ENCODE measurements around the gene CCDC148.

CCDC148 gene

DNA sequence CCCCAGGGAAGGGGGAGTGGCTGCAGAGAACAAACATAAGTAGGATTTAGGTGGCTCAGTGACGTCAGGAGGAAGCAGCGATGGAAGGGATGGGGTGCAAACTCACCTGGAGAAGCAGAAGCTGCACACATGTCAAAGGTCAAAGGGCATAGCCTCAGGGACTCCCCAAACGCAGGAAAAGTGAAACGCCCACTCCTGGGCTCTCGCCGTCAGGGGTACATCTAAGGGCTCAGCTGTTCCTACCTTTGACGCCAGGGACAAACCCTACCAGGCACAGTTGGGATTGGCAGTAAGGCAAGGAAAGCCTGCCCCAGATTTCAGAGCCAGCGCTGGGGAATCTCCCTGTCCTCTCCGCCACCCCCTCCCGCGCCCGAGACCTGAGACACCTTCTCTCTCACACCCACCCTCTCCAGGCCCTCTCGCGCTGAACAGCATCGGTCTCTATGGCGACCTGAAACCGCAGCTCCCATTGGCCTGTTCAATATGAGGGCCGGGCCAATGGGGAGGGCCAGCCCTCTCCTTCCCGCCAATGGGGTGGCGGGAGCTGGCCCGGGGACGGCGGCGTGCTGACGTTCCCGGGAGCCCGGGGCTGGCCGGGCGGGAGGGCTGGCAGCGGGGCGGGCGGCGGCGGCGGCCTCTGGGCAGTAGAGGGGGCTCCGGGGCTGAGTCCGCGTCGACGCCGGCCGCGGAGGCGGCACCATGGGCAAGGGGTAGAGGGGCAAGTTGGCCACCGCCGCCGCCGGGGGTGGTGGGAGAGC is at the start of gene CCDC148, which contains the start of gene PKP4:
CCDC148 (minus strand) TSS at position 445 of the 758 bp plus-strand sequence; CDS start at position 131, 314 bp downstream.
PKP4 (plus strand) TSS at position 644 of the 758 bp plus-strand sequence. CDS start 76,233 bp downstream, outside the sequence.
- FAIRE-seq, result peak; percentile 43
- TF ChIP-seq POLR2A (IDR thresholded peaks at IDR 0.05; ENCODE audit: low read depth, low read length), result peak; percentile 36
- peak; percentile 85 for DNase-seq (ENCODE audit: insufficient read length, low spot score)

DNA sequence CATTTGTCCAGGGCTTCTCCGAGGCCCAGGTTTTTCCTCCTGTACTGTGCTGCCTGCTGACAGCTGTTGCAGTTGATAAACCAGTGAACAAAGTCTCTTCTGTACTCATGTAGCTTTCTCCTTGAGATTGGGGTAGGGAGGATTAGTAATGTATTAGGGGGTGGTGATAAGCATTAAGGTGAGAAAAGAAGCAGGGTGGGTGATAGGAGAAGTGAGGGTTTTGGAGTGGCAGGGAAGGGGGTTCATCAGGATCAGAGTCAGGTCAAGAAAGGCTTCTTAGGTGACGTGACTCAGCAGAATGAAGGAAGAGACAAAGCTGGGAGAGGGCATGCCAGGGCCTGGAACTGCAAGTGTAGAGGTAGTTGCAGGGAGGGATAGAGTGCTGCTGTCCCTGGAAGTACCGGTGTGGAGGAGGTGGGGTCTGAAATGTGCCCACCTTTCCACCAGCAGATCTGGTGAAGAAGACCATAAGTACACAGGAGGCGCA is 48.9 kb upstream of the CCDC148 start:
- TF ChIP-seq POLR2A (IDR thresholded peaks at IDR 0.05; ENCODE audit: low read depth, low read length), result no peak
- no peak for DNase-seq (ENCODE audit: insufficient read length, low spot score)
- FAIRE-seq, result peak; percentile 23

DNA sequence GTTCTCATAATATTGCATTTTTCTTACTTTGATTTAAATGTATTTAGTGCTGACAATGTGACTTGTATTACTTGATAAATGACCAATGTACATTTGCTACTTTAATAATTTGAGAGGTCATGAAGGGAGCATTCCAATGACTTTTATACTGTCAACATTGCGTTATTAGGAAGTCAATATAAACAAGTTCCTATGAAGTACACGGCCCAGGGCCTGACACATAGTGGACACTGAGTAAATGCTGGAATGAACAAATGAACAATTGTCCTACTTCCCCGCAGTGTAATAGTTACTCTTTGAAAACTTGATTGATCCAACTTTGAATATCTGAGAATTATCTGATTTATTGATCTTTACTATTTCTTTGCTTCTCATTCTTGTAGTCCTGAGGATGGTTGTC is 47.5 kb upstream of the CCDC148 start:
- FAIRE-seq (no peak), DNase-seq (ENCODE audit: insufficient read length, low spot score) (no peak)
- TF ChIP-seq POLR2A (IDR thresholded peaks at IDR 0.05; ENCODE audit: low read depth, low read length), result no peak

- peak; percentile 21 for DNase-seq (ENCODE audit: insufficient read length, low spot score)
- peak; percentile 67 for FAIRE-seq
- TF ChIP-seq POLR2A (IDR thresholded peaks at IDR 0.05; ENCODE audit: low read depth, low read length), result no peak
Observed at GRCh38 chr2:158502974-158503373, 46.4 kb upstream of the CCDC148 start.

DNA sequence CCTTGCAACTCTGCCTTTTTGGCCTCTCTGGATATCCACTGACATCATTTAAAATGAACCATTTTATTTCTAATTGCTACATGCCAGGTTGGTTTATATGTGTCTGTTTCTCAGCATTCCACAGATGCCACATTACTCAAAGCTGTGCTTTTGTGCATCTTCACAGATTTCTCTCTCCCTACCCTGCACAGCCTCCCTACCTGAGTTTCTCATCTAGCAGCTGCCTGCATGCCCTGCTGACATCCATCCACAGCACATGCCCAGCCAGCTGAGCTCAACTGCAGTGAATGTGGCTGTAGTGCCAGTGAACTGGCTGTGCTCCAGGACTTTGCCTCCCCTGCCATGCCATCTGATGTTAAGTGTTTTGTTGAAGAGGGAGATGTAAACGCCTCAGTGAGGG is 44.7 kb upstream of the CCDC148 start:
- FAIRE-seq (peak; percentile 84), DNase-seq (ENCODE audit: insufficient read length, low spot score) (no peak)
- no peak for TF ChIP-seq POLR2A (IDR thresholded peaks at IDR 0.05; ENCODE audit: low read depth, low read length)

- DNase-seq (ENCODE audit: insufficient read length, low spot score) (no peak), FAIRE-seq (no peak)
- no peak for TF ChIP-seq POLR2A (IDR thresholded peaks at IDR 0.05; ENCODE audit: low read depth, low read length)
Observed at GRCh38 chr2:158500333-158500732, 43.8 kb upstream of the CCDC148 start.

DNA sequence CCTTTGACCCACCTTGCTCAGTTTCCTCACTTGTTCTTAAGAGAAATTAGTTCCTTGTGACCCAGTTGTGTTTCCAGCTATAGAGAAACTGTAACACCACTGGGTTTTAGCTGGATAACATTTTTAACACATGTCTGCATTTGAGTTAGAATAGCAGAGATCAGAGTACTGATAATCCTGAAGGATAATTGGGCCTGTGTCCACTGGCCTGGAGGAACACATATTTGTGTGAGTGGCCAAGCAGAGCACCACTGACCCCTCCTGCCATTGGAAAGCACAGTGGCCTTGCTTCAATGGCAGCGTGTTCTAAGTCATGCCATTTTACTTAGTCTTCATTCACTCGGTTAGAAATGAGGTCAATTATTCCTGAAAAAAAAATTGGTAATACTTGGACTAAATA is 42.8 kb upstream of the CCDC148 start:
- FAIRE-seq (no peak), DNase-seq (ENCODE audit: insufficient read length, low spot score) (no peak)
- TF ChIP-seq POLR2A (IDR thresholded peaks at IDR 0.05; ENCODE audit: low read depth, low read length), result no peak

GRCh38 chr2:158498749-158499136 is 42.2 kb upstream of the CCDC148 start:
- no peak for TF ChIP-seq POLR2A (IDR thresholded peaks at IDR 0.05; ENCODE audit: low read depth, low read length)
- DNase-seq (ENCODE audit: insufficient read length, low spot score), result no peak
- no peak for FAIRE-seq

- FAIRE-seq, result no peak
- no peak for DNase-seq (ENCODE audit: insufficient read length, low spot score)
- no peak for TF ChIP-seq POLR2A (IDR thresholded peaks at IDR 0.05; ENCODE audit: low read depth, low read length)
Observed at GRCh38 chr2:158498043-158498748, 41.6 kb upstream of the CCDC148 start.

- no peak for DNase-seq (ENCODE audit: insufficient read length, low spot score)
- peak; percentile 64 for FAIRE-seq
- TF ChIP-seq POLR2A (IDR thresholded peaks at IDR 0.05; ENCODE audit: low read depth, low read length), result no peak
Observed at GRCh38 chr2:158497486-158497885, 40.9 kb upstream of the CCDC148 start.

DNA sequence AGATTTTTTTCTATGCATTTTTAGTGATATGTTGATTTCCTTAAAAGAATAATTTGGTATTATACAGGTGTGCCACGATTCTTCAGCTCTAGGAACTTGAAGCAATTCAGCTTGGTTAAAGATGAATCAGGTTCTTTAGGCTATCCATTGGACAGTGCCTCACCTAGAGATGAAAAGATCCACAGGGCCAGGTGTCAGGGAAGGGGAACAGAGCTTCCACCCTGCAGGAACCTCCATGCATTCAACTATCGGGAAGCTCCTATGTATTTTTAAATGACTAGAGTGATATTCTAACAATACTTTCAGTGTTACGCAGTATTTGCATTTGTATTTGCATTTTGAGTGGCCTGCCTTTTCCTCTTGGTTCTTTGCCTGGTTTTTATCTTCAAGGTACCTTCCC is 40.4 kb upstream of the CCDC148 start:
- no peak for FAIRE-seq

GRCh38 chr2:158495175-158495574 is 38.6 kb upstream of the CCDC148 start:
- no peak for TF ChIP-seq POLR2A (IDR thresholded peaks at IDR 0.05; ENCODE audit: low read depth, low read length)
- DNase-seq (ENCODE audit: insufficient read length, low spot score) (no peak), FAIRE-seq (no peak)

More for the DNA sequence above, 40.4 kb upstream of the CCDC148 start:
- TF ChIP-seq POLR2A (IDR thresholded peaks at IDR 0.05; ENCODE audit: low read depth, low read length), result no peak
- DNase-seq (ENCODE audit: insufficient read length, low spot score), result no peak

DNA sequence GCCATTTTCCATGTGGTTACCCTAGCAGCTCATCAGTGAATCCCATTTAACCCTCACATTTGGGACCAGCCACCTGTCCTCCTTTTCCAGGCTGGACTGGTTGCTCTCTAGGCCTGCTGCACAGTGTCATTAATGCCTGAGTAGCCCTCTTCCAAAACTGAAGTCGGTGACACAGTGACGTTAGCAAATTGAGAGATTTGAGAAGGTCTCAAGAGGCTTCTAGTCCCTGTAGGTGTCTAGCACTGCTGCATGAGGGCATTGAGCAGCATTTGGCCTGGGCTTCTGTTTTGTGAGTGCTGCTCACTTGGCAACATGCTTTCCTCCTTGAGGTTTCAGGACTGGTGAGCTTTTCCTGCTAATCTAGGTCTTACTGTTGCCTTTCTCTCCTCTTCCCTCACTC is 36.9 kb upstream of the CCDC148 start:
- DNase-seq (ENCODE audit: insufficient read length, low spot score), result no peak
- TF ChIP-seq POLR2A (IDR thresholded peaks at IDR 0.05; ENCODE audit: low read depth, low read length), result no peak
- no peak for FAIRE-seq

- FAIRE-seq (no peak), DNase-seq (ENCODE audit: insufficient read length, low spot score) (no peak)
- no peak for TF ChIP-seq POLR2A (IDR thresholded peaks at IDR 0.05; ENCODE audit: low read depth, low read length)
Observed at GRCh38 chr2:158491072-158491471, 34.5 kb upstream of the CCDC148 start.

Data from H54 (cell line).